Stimulated activated CD4-positive, alpha-beta T cell treated with anti-CD3 and anti-CD28 coated beads, Interleukin-1b, Interleukin-23, amount 100 ng/mL, for 4 hours (primary cell): ENCODE results near the gene TXNL4B.
"Not testable (repeated sequence)": the region's sequence is repeated elsewhere in the genome, so short reads cannot be mapped to it uniquely, and the experiment has no call there.

Source experiments
- DNase-seq, 2 donors: peaks; one replicate each; pipeline ENCODE4 v3.0.0-alpha.2; 2020; ENCODE audit warnings: low read depth in 2 of 2

TXNL4B gene

DNA sequence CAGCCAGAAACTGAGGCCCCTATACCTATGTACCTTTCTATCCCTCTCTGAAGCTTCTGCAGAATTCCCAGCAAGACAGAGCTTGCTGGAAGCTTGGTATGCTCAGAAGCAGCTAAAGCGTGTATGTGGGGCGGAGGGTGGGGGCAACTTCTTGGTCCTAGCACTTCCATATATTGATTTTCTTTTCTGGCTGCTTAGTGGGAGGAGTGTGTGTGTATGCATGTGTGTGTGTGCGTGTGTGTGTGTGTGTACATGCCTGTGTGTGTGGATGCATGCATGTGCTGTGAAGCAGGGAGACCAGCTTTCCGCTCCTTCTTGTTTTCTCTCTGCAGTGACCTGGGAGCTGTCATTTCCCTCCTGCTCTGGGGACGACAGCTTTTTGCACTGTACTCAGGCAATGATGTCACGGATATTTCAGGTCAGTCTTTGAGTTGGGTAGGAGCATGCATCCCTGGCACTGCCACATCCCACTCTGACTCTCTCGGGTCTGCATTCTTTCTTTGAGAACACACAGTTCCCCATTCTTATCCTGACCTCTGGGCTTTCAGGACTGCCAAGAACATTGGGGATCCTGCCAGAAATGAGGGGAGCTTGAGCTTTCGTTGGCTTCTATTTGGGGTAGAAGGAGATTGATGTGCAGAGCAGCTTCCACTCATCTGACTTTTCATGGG, 19.7 kb downstream of the TXNL4B start:
- DNase-seq: no peak

DNA sequence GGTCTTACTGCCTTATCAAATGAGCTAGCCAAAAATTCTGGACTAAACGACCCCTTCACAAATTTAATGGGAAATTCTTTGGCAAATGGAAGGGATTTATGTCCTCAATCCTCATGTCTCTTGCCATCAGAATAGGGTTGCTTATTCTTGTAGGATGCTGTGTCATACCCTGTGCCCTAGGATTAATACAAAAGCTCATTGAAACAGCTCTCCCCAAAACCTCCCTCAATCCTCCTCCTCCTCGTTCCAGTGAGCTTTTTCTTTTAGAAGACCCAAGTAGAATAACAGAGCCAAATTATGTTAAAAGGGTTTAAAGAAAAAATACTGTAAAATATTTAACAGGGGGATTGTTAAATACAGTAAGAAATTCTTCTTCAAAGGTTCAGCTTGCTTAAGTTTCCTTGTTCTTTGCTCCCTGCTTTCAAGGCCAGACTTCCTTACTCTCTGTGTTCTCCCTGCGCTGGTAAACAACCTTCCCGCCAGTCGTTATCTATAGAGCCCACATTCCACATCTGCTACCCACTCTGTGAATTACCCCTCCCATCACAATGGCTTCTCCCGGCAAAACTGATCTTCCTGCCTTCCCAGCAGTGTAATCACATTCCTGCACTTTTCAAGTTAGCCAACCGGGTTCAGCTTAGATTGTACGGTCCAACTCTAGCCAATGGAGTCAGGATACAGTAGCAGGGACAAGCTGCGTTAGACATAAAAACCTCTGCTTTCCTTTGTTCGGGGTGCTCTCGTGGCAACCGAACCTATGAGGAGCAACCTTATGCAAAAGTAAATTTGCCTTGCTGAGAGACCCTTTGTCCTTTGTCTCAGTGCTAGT, 20.7 kb downstream of the TXNL4B start:
- DNase-seq: no peak

DNA sequence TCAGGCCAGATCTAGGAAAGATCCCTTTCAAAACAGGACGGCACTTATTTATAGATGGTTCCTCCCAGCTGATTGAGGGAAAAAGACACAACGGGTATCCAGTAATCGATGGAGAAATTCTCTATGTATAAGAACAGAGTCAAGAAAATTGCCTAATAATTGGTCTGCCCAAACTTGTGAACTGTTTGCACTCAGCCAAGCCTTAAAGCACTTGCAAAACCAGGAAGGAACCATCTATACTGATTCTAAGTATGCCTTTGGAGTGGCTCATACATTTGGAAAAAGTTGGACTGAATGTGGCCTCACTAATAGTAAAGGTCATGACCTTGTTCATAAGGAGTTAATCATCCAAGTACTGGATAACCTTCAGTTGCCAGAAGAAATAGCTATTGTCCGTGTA, 24.5 kb downstream of the TXNL4B start:
- no peak for DNase-seq

DNA sequence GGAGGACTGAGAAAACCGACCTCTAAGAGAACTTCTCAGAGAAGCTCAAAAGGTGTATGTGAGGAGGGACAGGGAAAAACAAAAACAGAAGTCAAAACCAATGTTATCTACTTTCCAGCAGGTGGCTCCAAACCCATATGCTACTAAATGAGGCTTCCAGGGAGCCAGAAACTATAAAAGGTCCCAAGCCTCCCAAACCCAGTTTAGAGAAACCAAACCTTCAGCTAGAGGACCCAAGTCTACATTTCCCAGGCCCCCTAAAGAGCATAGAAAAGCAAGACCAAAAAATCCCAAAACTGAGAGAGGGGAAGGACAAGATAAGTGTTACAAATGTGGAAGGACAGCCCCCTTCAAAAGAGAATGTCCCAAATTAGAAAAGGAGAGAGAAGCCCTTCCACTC, 26.7 kb downstream of the TXNL4B start:
- no peak for DNase-seq

DNA sequence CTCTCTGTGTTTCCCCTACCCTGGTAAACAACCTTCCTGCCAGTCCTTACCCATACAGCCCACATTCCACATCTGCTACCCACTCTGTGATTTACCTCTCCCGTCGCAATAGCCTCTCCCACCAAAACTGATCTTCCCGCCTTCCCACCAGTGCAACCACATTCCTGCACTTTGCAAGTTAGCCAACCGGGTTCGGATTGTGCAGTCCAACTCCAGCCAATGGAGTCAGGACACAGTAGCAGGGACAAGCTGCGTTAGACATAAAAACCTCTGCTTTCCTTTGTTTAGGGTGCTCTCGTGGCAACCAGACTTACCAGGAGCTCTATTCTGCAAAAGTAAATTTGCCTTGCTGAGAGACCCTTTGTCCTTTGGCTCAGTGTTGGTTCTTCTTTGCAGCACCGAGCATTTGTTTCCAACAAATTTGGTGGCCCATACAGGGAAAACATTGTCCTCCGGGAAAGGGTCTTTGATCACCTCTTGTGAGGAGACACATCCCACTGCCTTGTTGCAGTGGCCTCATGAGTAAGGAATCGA, 29.0 kb downstream of the TXNL4B start:
- no peak for DNase-seq

DNA sequence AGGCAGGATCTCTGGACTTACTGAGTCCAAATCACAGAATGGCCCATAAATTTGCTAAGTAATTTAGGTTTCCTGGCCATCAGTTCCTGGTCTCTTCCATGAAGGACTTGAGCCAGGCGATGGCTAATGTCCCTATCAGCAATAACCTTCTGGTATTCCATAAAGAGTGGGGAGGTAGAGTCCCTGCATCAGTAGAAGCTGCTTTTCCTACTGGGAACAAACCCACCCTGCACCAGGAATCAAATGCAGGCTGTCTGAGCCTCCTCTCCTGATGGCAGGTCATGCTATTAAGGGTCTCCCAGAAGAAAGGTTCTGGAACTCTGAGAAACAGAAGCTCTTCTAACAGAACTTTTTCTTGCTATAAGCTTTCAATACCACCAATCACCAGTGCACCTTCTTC, 31.9 kb downstream of the TXNL4B start:
- no peak for DNase-seq

DNA sequence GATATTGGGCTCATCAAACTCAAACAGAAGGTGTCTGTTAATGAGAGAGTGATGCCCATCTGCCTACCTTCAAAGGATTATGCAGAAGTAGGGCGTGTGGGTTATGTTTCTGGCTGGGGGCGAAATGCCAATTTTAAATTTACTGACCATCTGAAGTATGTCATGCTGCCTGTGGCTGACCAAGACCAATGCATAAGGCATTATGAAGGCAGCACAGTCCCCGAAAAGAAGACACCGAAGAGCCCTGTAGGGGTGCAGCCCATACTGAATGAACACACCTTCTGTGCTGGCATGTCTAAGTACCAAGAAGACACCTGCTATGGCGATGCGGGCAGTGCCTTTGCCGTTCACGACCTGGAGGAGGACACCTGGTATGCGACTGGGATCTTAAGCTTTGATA, 33.0 kb downstream of the TXNL4B start:
- DNase-seq: no peak

DNA sequence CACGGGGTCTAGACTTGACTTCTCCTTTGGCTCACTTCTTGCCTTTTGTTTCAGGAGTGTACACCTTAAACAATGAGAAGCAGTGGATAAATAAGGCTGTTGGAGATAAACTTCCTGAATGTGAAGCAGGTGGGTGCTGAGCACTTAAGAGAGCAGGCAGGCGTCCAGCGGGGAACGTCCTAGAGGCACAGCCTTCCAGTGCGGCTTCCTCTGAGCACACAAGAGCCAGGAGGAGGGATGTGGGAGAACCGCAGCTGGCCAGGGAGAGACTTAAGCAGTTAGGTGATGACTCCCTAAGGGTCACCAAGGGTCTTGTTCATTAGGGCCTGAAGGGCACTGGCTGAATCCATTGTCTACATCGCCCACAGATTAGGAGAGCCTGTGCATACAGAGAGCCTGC, 34.4 kb downstream of the TXNL4B start:
- DNase-seq: not testable (repeated sequence)

DNA sequence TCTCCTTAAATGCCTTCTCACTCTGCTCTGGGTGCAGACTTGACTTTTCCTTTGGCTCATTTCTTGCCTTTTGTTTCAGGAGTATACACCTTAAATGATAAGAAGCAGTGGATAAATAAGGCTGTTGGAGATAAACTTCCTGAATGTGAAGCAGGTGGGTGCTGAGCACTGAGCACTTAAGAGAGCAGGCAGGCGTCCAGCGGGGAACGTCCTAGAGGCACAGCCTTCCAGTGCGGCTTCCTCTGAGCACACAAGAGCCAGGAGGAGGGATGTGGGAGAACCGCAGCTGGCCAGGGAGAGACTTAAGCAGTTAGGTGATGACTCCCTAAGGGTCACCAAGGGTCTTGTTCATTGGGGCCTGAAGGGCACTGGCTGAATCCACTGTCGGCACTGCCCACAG, 36.1 kb downstream of the TXNL4B start:
- not testable (repeated sequence) for DNase-seq

DNA sequence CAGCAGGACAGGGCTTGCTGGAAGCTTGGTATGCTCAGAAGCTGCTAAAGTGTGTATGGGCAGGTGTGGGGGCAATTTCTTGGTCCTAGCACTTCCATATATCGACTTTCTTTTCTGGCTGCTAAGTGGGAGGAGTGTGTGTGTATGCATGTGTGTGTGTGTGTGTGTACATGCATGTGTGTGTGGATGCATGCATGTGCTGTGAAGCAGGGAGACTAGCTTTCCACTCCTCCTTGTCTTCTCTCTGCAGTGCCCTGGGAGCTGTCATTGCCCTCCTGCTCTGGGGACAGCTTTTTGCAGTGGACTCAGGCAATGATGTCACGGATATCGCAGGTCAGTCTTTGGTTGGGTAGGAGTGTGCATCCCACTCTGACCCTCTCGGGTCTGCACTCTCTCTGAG, 37.5 kb downstream of the TXNL4B start:
- no peak for DNase-seq

DNA sequence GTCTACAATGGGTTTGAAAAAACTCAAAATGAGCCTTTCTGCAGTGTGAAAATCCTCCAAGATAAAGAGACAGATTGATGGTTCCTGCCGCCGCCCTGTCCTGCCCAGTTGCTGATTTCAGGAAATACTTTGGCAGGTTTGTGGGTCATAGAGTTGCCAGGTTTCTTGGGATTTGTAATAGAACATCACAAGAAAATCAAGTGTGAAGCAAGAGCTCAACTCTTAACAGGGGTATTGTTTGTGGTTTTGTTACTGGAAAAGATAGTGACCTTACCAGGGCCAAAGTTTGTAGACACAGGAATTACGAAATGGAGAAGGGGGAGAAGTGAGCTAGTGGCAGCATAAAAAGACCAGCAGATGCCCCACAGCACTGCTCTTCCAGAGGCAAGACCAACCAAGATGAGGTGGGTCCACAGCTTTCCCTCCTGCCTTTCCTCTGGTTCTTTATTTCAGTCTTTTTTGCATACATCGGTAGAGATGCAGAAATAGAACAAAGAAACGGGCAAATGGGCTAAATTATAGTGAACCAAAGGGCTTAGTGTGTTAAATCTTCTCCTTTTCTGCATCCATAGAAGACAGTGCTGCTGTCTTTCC, 39.1 kb downstream of the TXNL4B start, which contains the start of gene HP:
Gene HP, plus strand, starts transcription at position 252 of the 594 bp plus-strand sequence. Its CDS starts 148 bp downstream, at position 400.
- not testable (repeated sequence) for DNase-seq

DNA sequence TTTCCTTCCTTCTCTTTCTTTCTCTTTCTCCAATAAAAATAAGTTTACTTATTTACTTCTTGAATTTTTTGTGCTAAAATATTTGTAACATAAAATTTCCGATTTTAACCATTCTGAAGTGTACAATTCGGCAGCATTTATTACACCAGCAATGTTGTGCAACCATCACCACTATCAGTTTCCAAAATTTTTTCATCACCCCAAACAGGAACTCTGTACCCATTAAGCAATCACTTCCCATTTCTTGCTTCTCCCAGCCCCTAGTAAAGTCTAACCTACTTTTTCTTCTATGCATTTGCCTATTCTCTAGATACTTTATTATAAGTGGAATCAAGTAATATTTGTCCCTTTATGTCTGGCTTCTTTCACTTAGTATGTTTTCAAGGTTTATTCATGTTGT, 41.6 kb downstream of the TXNL4B start:
- no peak for DNase-seq

DNA sequence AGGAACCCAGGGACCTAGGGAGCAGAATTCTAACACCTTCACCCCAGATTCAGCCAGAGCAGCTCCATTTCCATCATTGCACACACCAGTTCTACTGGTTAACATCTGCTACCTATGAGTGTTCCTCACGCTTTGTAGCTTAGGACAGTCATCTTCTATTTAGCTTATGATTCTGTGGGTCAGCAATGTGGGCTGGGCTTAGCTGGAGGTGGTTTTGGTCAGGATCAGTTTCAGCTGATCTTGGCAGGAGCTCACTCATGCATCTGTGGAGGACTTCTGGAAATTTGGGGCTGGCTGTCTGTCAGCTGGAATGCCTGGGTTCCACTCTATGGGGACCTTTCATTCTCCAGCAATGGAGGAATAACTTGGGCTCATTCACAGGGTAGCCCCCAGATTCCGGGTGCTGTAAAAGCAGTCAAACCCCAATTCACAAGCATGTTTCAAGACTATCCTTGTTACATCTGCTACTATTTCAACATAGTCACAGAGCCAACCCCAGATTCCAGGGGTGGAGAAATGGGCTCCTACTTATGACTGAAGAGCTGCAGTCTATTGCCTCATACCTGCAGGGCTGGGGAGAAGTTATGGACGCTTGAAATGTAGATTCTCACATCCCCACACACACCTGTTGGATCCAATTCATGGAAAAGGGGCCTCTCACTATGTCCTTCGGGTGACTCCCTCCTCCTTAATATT, 42.5 kb downstream of the TXNL4B start:
- no peak for DNase-seq

DNA sequence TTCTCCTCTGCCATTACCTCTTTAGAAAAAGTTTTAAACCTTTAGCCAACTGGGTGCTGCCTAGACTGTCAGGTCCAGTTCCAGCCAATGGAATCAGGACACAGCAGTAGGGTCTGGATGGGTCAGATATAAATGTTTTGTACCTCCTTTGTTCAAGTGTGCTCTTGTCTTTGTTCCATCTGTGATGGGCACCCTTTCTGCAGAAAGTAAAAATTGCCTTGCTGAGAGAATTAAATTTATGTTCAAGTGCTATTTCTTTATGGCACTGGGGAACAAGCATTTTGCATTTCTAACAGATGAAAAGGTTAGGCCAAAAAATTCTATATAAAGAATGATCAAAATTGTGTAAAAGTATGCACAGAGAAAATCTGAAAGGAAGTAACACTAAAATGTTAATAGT, 44.3 kb downstream of the TXNL4B start:
- DNase-seq: no peak

DNA sequence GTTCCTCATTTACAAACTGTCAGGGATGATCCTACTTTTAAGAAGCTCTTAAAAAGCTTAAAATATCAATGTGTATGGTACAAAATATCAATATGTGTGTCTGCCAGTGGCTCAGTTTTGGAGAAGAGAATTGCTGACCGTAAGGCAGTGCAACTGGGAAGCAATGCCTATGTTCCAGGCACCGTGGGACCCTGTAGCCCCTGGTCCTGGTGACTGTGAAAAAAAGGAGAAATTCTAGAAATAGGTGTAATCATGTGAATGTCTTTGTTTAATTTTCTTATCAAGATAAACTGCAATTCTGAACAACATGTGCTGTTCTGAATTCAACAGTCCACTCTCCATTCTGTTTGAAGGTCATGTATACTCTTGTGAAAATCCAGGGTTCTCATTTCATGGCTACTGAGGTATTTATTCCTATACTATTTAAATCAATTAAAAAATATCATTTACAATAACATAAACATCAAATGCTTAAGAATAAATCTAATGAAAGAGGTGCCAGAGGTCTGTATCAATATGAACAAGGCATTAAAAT, 48.5 kb downstream of the TXNL4B start:
- DNase-seq: no peak

DNA sequence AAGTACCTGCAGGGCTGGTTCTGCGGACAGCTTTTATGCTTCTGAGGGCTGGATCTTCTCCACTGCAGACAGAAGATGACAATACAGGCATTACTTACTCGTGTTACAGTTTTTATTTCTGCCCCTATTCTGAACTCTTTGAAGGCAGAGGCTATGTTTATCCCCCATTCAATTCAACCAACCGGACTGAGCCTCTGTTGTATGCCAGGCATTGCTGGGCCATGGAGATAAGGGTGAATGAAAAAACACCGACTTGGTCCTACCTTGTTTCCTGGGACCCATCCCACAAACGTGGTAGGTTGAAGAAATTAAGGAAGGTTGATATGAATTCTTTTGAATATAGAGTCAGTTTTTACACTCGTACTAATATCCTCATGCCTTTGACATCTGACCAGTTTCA, 49.1 kb downstream of the TXNL4B start:
- no peak for DNase-seq

DNA sequence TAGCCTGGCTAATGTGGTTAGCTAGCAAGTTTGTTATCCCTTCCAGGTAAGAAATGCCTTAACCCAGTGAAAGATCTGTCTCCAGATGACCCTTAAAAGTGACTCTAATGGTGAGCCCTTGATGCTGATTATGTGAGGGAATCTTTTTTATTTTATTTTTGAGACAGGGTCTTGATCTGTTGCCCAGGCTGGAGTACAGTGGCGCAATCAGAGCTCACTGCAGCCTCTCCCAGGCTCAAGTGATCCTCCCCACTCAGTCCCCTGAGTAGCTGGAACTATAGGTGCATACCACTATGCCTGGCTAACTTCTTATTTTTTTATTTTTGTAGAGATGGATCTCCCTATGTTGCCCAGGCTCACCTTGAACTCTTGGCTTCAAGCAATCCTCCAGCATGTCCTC, 49.9 kb downstream of the TXNL4B start:
- no peak for DNase-seq

DNA sequence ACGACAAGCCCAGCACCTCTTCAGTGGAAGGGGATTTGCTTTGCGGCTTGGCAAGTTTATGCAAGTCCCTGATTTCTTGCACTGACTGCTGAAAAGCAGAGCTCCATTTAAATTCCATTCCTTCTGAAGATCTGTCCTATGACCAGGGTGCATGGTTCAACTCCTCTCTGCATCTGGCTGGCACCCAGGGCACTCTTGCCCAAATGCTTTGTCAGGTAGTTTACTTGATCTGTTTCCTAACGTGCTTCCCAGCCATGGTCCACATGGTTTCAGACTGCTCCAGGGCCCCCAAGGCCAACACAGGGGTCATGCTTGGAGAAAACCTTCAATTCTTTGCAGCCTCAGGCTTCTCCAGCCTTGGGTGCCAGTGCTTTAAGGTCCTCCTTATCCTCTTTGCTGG, 50.4 kb downstream of the TXNL4B start:
- no peak for DNase-seq

DNA sequence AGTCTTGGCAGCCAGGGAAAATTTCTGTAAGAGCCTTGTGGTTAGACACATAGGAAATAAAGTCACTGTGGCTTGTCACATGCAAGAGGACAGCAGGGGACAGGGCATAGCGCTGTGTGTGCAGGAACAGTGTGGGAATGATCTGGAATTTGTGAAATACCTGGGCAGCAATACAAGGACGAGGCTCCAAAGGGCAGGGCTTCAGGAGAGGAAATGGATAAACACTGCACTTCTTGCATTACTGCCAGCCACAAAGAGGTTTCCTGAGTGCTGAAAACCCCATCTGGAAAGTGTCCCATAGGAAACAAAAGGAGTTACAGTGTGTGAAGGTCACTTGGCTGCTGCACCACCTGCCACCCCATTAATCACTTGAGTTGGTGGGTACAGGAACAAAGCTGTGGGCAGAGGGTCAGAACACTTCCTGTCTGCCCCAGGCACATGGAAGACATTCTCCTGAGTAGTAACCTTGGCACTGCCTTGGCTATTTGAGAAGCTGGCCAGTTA, 51.2 kb downstream of the TXNL4B start:
- no peak for DNase-seq

DNA sequence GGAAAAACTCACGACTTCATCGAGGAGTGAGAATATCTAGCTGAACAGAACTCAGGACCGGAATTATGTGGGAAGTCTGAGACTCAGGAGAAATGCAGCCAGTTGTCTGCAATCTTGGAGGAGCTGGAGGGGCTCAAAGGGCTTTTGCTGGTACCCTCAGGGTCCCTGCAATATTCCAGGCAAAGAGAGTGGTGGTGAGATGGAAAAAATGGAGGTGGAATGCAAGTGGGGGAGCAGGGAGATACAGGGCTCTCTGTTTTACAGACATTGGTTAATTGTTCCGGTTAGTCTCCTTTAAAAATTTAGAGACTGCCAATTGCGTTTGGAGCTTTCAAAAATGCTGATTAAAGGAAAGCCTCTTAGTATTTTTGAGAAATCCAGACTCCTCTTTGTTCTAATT, 57.3 kb downstream of the TXNL4B start:
- DNase-seq: no peak
